Fibroblast of skin of left quadriceps (primary cell): ENCODE measurements around the gene POMT1.
"Not testable (repeated sequence)": the region's sequence is repeated elsewhere in the genome, so short reads cannot be mapped to it uniquely, and the experiment has no call there.

Experiments used
- DNase-seq, 2 experiments: peaks; one replicate each; pipeline ENCODE4 v3.0.0-alpha.2; 2013; ENCODE audit warnings: low read depth in 2 of 2

Gene POMT1

GRCh38 chr9:131499254-131499767 lies 3.4 kb upstream of the POMT1 start:
- DNase-seq, result no peak

- no peak for DNase-seq
These were observed 2.3 kb upstream of the POMT1 start for GRCh38 chr9:131500377-131500776.

- peak; percentile 39 to 53 for DNase-seq
These were observed 1.7 kb upstream of the POMT1 start for GRCh38 chr9:131500939-131501541.

GRCh38 chr9:131503626-131504465 lies 1.1 kb downstream of the POMT1 start:
- DNase-seq, result no peak

- no peak for DNase-seq
These were observed 2.3 kb downstream of the POMT1 start for GRCh38 chr9:131505012-131505411.

GRCh38 chr9:131511416-131511815 lies 8.7 kb downstream of the POMT1 start:
- DNase-seq, result no peak

- no peak for DNase-seq
These were observed 9.2 kb downstream of the POMT1 start for GRCh38 chr9:131511880-131512279.

- DNase-seq, result no peak
These were observed 10.5 kb downstream of the POMT1 start for GRCh38 chr9:131513177-131513576.

- not testable (repeated sequence) for DNase-seq
These were observed 12.9 kb downstream of the POMT1 start for GRCh38 chr9:131515559-131516031.

GRCh38 chr9:131516100-131516499 lies 13.4 kb downstream of the POMT1 start:
- no peak for DNase-seq

GRCh38 chr9:131516930-131517329 lies 14.2 kb downstream of the POMT1 start:
- no peak for DNase-seq

- no peak for DNase-seq
These were observed 15.1 kb downstream of the POMT1 start for GRCh38 chr9:131517761-131518190.

- no peak for DNase-seq
These were observed 15.8 kb downstream of the POMT1 start for GRCh38 chr9:131518553-131518952.

- DNase-seq, result no peak
These were observed 17.8 kb downstream of the POMT1 start for GRCh38 chr9:131520503-131520902.

- no peak for DNase-seq
These were observed 18.5 kb downstream of the POMT1 start for GRCh38 chr9:131521203-131521602.

GRCh38 chr9:131521822-131522221 lies 19.1 kb downstream of the POMT1 start:
- no peak for DNase-seq

- no peak for DNase-seq
These were observed 19.8 kb downstream of the POMT1 start for GRCh38 chr9:131522257-131523085.

- no peak for DNase-seq
These were observed 20.3 kb downstream of the POMT1 start for GRCh38 chr9:131523086-131523388.

GRCh38 chr9:131523451-131524435 lies 21.0 kb downstream of the POMT1 start:
- DNase-seq, result no peak

- peak in 1 of 2 experiments; percentile 20 for DNase-seq
These were observed 22.1 kb downstream of the POMT1 start for GRCh38 chr9:131524665-131525315.
